NCI-H1417 (cell line): ENCODE data around the gene RIMS4.

Experiments
- DNase-seq, 3 experiments: peaks; one replicate each; lab custom pipeline; 2025; lab: John Stamatoyannopoulos, UW

Gene RIMS4

GRCh38 chr20:44810391-44811149 lies at the start of gene RIMS4:
RIMS4 (minus strand) TSS chr20:44810546; CDS start chr20:44810271, 275 bp downstream.
- DNase-seq = peak; percentile 20 to 82 (median 79)

GRCh38 chr20:44858606-44859360 lies 48.4 kb upstream of the RIMS4 start:
- DNase-seq = no peak

GRCh38 chr20:44856856-44857448 lies 46.6 kb upstream of the RIMS4 start:
- DNase-seq = no peak

GRCh38 chr20:44856442-44856841 lies 46.1 kb upstream of the RIMS4 start:
- DNase-seq = no peak

GRCh38 chr20:44851545-44851944 lies 41.2 kb upstream of the RIMS4 start:
- DNase-seq = no peak

- DNase-seq = no peak
Observed at GRCh38 chr20:44850837-44851236, 40.5 kb upstream of the RIMS4 start.

- DNase-seq = no peak
Observed at GRCh38 chr20:44850272-44850671, 39.9 kb upstream of the RIMS4 start.

- DNase-seq = peak in 1 of 3 experiments; percentile 19
Observed at GRCh38 chr20:44849703-44850102, 39.4 kb upstream of the RIMS4 start.

GRCh38 chr20:44848254-44849015 lies 38.1 kb upstream of the RIMS4 start:
- no peak for DNase-seq

GRCh38 chr20:44843876-44844275 lies 33.5 kb upstream of the RIMS4 start:
- no peak for DNase-seq

- DNase-seq = no peak
Observed at GRCh38 chr20:44841955-44842354, 31.6 kb upstream of the RIMS4 start.

GRCh38 chr20:44840826-44841225 lies 30.5 kb upstream of the RIMS4 start:
- no peak for DNase-seq

GRCh38 chr20:44839481-44839880 lies 29.1 kb upstream of the RIMS4 start:
- DNase-seq = no peak

- no peak for DNase-seq
Observed at GRCh38 chr20:44838521-44838920, 28.2 kb upstream of the RIMS4 start.

GRCh38 chr20:44837946-44838345 lies 27.6 kb upstream of the RIMS4 start:
- DNase-seq = no peak

GRCh38 chr20:44836601-44837120 lies 26.3 kb upstream of the RIMS4 start:
- DNase-seq = no peak

GRCh38 chr20:44835661-44836221 lies 25.4 kb upstream of the RIMS4 start:
- DNase-seq = no peak

GRCh38 chr20:44835116-44835515 lies 24.8 kb upstream of the RIMS4 start:
- no peak for DNase-seq

GRCh38 chr20:44834693-44835092 lies 24.3 kb upstream of the RIMS4 start:
- DNase-seq = no peak

- no peak for DNase-seq
Observed at GRCh38 chr20:44833437-44833836, 23.1 kb upstream of the RIMS4 start.

GRCh38 chr20:44832724-44833123 lies 22.4 kb upstream of the RIMS4 start:
- peak; percentile 10 to 41 (median 25) for DNase-seq

- DNase-seq = no peak
Observed at GRCh38 chr20:44830995-44831394, 20.6 kb upstream of the RIMS4 start.
